ENCODE measurements around the gene PLEKHA4. TPM values are rescaled to one million over a fixed set of nuclear protein-coding genes. Genes with fewer than 3 reads are reported as not detected.

The PLEKHA4 gene
- polyA plus RNA-seq, 1 donor (not counting 4 experiments of a cell fraction or from before 2014, with no cell fraction given), result 1.8 TPM

DNA sequence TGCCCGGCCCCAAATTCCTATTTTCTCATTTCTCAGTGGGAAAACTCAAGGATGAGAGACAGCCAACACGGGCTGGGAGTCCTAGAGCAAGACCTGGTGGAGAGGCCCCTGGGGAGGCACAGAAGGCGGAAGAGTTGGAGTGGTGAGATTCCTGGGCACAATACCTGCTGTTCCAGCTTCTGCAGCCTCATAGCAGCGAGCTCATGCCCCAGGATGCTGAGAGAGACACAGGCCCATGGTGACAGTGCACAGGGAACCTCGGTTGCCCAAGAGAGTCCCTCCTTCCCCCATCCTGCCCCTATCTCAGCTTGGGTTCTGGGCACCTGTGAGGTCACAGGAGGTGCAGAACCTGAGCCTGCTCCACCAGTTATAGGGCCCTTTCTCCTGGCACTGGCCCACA lies 28.8 kb upstream of the PLEKHA4 start:
- Histone ChIP-seq H4K20me1 (ENCODE audit: control insufficient read depth, extremely low read depth, insufficient read depth, low read length) (no peaks in the 10 kb centered on the region), H3K4me1 (ENCODE audit: control insufficient read depth, extremely low read depth, insufficient read depth, low read length) (peaks cover 6% of the 10 kb centered on the region), H3K9me3 (ENCODE audit: control insufficient read depth, low read depth, low read length) (no peaks in the 10 kb centered on the region), H3K9me1 (ENCODE audit: control insufficient read depth, extremely low read depth, insufficient read depth, low read length) (no peaks in the 10 kb centered on the region), H3K27me3 (ENCODE audit: control insufficient read depth, extremely low read depth, insufficient read depth, low read length) (peaks cover 7% of the 10 kb centered on the region), H3K9ac (ENCODE audit: control insufficient read depth, extremely low read depth, insufficient read depth, low read length) (no peak overlapping the region), H3K27ac (ENCODE audit: control insufficient read depth, insufficient read depth, low read length) (no peak overlapping the region), H3K79me2 (ENCODE audit: control insufficient read depth, insufficient read depth, low read length) (peaks cover 7% of the 10 kb centered on the region), H3K4me3 (ENCODE audit: control insufficient read depth in 2 of 3, extremely low read depth in 1 of 3, insufficient read depth in 2 of 3, low read depth in 1 of 3, low read length in 3 of 3) (no peak overlapping the region), H2AFZ (ENCODE audit: control insufficient read depth, low read length) (no peak overlapping the region), H3K4me2 (ENCODE audit: control insufficient read depth, extremely low read depth, insufficient read depth, low read depth, low read length) (no peak overlapping the region), H3K36me3 (ENCODE audit: control insufficient read depth in 2 of 2, extremely low read depth in 1 of 2, insufficient read depth in 2 of 2, low read length in 2 of 2) (no peaks in the 10 kb centered on the region)
- dilution Hi-C loops (cut with MboI; ENCODE audit: extremely low pct_ligation_motif_present, low sequenced_read_pairs), result no loop called here
- no peak for DNase-seq (ENCODE audit: low read depth, low spot score)
- TF ChIP-seq, protein P1, sequence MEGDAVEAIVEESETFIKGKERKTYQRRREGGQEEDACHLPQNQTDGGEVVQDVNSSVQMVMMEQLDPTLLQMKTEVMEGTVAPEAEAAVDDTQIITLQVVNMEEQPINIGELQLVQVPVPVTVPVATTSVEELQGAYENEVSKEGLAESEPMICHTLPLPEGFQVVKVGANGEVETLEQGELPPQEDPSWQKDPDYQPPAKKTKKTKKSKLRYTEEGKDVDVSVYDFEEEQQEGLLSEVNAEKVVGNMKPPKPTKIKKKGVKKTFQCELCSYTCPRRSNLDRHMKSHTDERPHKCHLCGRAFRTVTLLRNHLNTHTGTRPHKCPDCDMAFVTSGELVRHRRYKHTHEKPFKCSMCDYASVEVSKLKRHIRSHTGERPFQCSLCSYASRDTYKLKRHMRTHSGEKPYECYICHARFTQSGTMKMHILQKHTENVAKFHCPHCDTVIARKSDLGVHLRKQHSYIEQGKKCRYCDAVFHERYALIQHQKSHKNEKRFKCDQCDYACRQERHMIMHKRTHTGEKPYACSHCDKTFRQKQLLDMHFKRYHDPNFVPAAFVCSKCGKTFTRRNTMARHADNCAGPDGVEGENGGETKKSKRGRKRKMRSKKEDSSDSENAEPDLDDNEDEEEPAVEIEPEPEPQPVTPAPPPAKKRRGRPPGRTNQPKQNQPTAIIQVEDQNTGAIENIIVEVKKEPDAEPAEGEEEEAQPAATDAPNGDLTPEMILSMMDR (optimal IDR thresholded peaks at IDR 0.05 in 1 of 3, IDR thresholded peaks at IDR 0.05 in 1 of 3, conservative IDR thresholded peaks at IDR 0.05 in 1 of 3; ENCODE audit: extremely low read depth in 1 of 3, insufficient read depth in 2 of 3, low read length in 3 of 3), result no peak
- TF ChIP-seq EZH2 (IDR thresholded peaks at IDR 0.05; ENCODE audit: low read length), result no peak
- no peak for FAIRE-seq

DNA sequence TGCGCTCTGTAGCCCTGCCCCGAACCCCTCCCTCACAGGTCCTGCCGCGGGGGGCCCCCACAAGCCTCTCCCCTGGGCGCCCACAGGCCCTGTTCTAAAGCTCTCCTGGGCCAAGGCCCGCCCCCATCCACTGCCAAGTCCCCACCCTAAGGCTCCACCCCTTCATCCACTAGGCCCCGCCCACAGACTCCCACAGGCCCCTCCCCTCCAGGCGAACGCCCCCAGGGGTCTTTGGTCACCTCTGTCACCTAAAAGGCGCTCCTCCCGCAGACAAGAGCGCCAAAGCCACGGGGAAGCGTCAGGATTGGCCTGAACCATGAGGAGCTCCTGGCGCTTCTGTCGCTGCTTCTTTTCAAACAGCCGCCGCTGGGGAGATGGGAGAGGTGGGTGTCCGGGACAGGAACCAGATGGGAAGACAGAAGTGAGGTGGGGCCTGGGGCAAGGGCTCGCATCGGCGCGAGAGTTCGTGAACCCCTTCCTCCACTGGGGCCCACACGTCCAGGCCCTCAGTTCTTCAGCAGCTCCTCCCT lies 27.8 kb upstream of the PLEKHA4 start:
- FAIRE-seq, result no peak
- H3K4me1 ChIP-seq (ENCODE audit: control insufficient read depth, extremely low read depth, insufficient read depth, low read length), result peaks cover 6% of the 10 kb centered on the region

More for the DNA sequence above, 27.8 kb upstream of the PLEKHA4 start:
- no peak overlapping the region for H3K4me2 ChIP-seq (ENCODE audit: control insufficient read depth, extremely low read depth, insufficient read depth, low read depth, low read length)
- peaks cover 7% of the 10 kb centered on the region for H3K79me2 ChIP-seq (ENCODE audit: control insufficient read depth, insufficient read depth, low read length)
- peaks cover 7% of the 10 kb centered on the region for H3K27me3 ChIP-seq (ENCODE audit: control insufficient read depth, extremely low read depth, insufficient read depth, low read length)
- no peak overlapping the region for H2AFZ ChIP-seq (ENCODE audit: control insufficient read depth, low read length)
- H3K27ac ChIP-seq (ENCODE audit: control insufficient read depth, insufficient read depth, low read length), result no peak overlapping the region
- H3K4me3 ChIP-seq (ENCODE audit: control insufficient read depth in 2 of 3, extremely low read depth in 1 of 3, insufficient read depth in 2 of 3, low read depth in 1 of 3, low read length in 3 of 3), result no peak overlapping the region
- TF ChIP-seq, protein P1 (optimal IDR thresholded peaks at IDR 0.05 in 1 of 3, IDR thresholded peaks at IDR 0.05 in 1 of 3, conservative IDR thresholded peaks at IDR 0.05 in 1 of 3; ENCODE audit: extremely low read depth in 1 of 3, insufficient read depth in 2 of 3, low read length in 3 of 3), result no peak
- no peak for TF ChIP-seq EZH2 (IDR thresholded peaks at IDR 0.05; ENCODE audit: low read length)
- H3K36me3 ChIP-seq (ENCODE audit: control insufficient read depth in 2 of 2, extremely low read depth in 1 of 2, insufficient read depth in 2 of 2, low read length in 2 of 2), result no peaks in the 10 kb centered on the region
- no peak overlapping the region for H3K9ac ChIP-seq (ENCODE audit: control insufficient read depth, extremely low read depth, insufficient read depth, low read length)
- no peaks in the 10 kb centered on the region for H3K9me1 ChIP-seq (ENCODE audit: control insufficient read depth, extremely low read depth, insufficient read depth, low read length)
- H3K9me3 ChIP-seq (ENCODE audit: control insufficient read depth, low read depth, low read length), result no peaks in the 10 kb centered on the region
- dilution Hi-C loops (cut with MboI; ENCODE audit: extremely low pct_ligation_motif_present, low sequenced_read_pairs), result no loop called here
- no peaks in the 10 kb centered on the region for H4K20me1 ChIP-seq (ENCODE audit: control insufficient read depth, extremely low read depth, insufficient read depth, low read length)
- no peak for DNase-seq (ENCODE audit: low read depth, low spot score)
